Esophagus squamous epithelium (tissue), 5 donors: Measurements from ENCODE around the gene NLRC5. TPM values are rescaled to one million over a fixed set of nuclear protein-coding genes. Genes with fewer than 3 reads are reported as not detected.

Source experiments
- DNase-seq: peaks from one replicate; lab custom pipeline; 2025; lab: John Stamatoyannopoulos, UW
- H3K27ac ChIP-seq, 4 donors: fragments of 200-600 bp; sonication (generic); one replicate each; pipeline ENCODE4 v1.5.1; 2016 to 2019; ENCODE audit warnings: mild to moderate bottlenecking in 1 of 4
- H3K27me3 ChIP-seq, 4 donors: fragments of 200-600 bp; sonication (generic); 1 replicate in 3 of 4; 2 replicates in 1 of 4; pipeline versions ENCODE4 v1.5.1 to v1.6.0; 2017 to 2021; ENCODE audit warnings: antibody characterized with exemption in 1 of 4
- H3K36me3 ChIP-seq, 3 donors: fragments of 200-600 bp; sonication (generic); one replicate each; pipeline ENCODE4 v1.5.1; 2016 to 2019
- H3K4me1 ChIP-seq, 3 donors: fragments of 200-600 bp; sonication (generic); one replicate each; pipeline ENCODE4 v1.5.1; 2017 to 2019
- H3K4me3 ChIP-seq, 4 donors: fragments of 200-600 bp; sonication (generic); 1 replicate in 3 of 4; 2 replicates in 1 of 4; pipeline ENCODE4 v1.5.1; 2016 to 2019; ENCODE audit warnings: mild to moderate bottlenecking in 2 of 4, moderate library complexity in 1 of 4
- H3K9me3 ChIP-seq, 3 donors: fragments of 200-600 bp; sonication (generic); one replicate each; pipeline ENCODE4 v1.5.1; 2016 to 2019
- POLR2A ChIP-seq, 4 donors: fragments of 450-650 bp; IDR thresholded peaks; one replicate each; pipeline ENCODE4 v1.6.1; 2017; ENCODE audit warnings: antibody characterized with exemption in 4 of 4, mild to moderate bottlenecking in 4 of 4, moderate library complexity in 3 of 4
- WGBS, 2 donors: methylation state at CpG; one replicate each; pipeline ENCODE4 v1.1.5; 2018; 5-methylcytosine and 5-hydroxymethylcytosine counted together
- intact Hi-C: fragments of 100-400 bp; cut with DNase I; formaldehyde crosslinking; loops from one replicate; pipeline ENCODE4 v1.15.0; 2022
- total RNA-seq, 4 donors: library from RNA; depleted of rRNA; stranded (reverse); fragments of >200 nt; gene quantifications; one replicate each; pipeline ENCODE4 v1.1.0, GENCODE V29; 2016
- TF ChIP-seq, protein P1 (sequence below), 6 experiments: fragments of 450-650 bp in 4 of 6; fragments of 200-600 bp in 2 of 6; sonication (generic) in 2 of 6; IDR thresholded peaks; one replicate each; pipeline ENCODE4 v1.5.1; 2016 to 2019; ENCODE audit warnings: antibody characterized with exemption in 6 of 6, mild to moderate bottlenecking in 4 of 6, moderate library complexity in 4 of 6
- donor health status: DM: yes; HTN: yes; CAD: no.

NLRC5 gene
- total RNA-seq, 4 donors from 2014 or later, result 7.7 to 25.2 (median 14.1) TPM

DNA sequence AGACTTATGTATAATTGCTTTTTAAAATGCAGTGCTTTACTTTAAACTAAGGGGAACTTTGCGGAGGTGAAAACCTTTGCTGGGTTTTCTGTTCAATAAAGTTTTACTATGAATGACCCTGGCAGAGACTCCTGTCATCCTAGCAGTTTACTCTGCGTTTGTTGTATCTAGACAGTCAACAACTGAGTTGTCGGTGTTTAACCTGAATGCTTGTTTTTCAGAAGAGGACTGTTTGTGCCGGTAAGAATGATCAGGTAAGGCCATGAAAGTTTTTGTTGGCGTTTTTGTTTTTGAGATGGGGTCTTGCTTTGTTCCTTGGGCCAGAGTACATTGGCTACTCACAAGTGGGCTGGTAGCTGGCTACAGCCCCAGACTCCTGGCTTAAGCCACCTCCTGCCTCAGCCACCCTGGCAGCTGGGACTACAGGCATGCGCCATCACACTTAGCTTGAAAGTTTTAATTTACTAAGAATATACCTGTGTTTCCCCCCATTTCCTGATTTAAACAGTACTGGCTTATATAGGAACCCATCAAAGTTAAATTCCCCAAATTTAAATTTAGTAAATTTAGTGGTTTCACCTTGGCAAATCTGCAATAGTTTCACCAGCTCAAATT is 45.5 kb upstream of the NLRC5 start:
- H3K9me3 ChIP-seq, result no peaks in the 10 kb centered on the region
- DNase-seq, result no peak
- no peaks in the 10 kb centered on the region for H3K27me3 ChIP-seq
- peaks cover 39 to 76% (median 42%) of the 10 kb centered on the region in 3 donors for H3K36me3 ChIP-seq
- H3K4me1 ChIP-seq, result peaks cover 0 to 28% (median 0%) of the 10 kb centered on the region in 3 donors
- no peak overlapping the region for H3K27ac ChIP-seq
- 74% methylated on average over 6 of the region's 6 CpGs for WGBS, 2 donors
- no peak overlapping the region for H3K4me3 ChIP-seq
- TF ChIP-seq, protein P1, sequence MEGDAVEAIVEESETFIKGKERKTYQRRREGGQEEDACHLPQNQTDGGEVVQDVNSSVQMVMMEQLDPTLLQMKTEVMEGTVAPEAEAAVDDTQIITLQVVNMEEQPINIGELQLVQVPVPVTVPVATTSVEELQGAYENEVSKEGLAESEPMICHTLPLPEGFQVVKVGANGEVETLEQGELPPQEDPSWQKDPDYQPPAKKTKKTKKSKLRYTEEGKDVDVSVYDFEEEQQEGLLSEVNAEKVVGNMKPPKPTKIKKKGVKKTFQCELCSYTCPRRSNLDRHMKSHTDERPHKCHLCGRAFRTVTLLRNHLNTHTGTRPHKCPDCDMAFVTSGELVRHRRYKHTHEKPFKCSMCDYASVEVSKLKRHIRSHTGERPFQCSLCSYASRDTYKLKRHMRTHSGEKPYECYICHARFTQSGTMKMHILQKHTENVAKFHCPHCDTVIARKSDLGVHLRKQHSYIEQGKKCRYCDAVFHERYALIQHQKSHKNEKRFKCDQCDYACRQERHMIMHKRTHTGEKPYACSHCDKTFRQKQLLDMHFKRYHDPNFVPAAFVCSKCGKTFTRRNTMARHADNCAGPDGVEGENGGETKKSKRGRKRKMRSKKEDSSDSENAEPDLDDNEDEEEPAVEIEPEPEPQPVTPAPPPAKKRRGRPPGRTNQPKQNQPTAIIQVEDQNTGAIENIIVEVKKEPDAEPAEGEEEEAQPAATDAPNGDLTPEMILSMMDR (IDR thresholded peaks at IDR 0.05), result no peak
- no peak for TF ChIP-seq POLR2A (IDR thresholded peaks at IDR 0.05)
- intact Hi-C loops, result no loop called here

DNA sequence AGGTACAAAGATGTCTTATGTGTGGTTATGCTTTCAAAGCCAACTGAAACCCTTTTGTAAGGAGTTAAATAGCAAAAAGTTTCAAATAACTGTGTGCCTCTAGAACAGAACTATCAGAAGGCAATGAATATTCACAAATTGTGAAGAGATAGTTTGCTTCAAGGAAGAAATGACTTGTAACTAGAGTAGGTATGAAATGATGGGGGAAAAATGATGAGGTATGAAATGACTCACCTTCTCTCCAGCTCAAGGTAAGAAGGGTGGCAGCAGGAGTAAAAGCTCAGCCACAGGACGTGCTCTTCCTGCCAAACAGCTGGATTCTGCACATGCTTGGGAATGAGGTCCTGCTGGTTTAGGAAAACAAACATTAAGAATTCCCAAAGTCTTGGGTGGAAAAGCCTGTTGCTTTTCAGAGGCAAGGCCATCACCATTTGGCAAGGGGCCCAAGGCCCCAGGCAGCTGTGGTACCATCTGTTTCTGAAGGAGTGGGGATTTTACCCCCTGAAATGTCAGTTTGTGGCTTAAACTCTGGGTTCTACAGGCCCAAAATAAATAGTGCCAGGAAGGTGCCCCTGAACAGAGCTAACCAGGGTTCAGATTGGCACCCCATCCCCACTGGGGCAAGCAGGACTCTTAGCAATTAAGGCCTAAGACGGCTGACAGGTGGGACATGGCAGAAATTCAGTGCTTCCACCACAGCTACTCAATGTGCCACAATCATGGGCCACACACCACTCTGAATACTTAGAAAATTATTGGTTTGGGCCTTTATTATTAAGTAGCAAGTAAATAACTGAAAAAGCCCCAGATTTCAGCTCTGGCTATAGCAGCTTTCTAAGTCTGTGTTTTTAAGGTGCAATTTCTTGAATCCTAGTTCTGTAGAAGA is 44.2 kb upstream of the NLRC5 start:
- intact Hi-C loops, result no loop called here
- H3K27ac ChIP-seq, result peak overlapping the region in 1 of 4 donors; percentile 17
- H3K9me3 ChIP-seq, result no peaks in the 10 kb centered on the region
- peaks cover 29 to 63% (median 31%) of the 10 kb centered on the region in 3 donors for H3K36me3 ChIP-seq
- peaks cover 0 to 17% (median 0%) of the 10 kb centered on the region in 3 donors for H3K4me1 ChIP-seq
- WGBS, 2 donors, result 20 to 72% methylated on average over 1 to 2 of the region's 2 CpGs
- DNase-seq, result no peak
- H3K27me3 ChIP-seq, result peaks cover 0 to 5% (median 0%) of the 10 kb centered on the region in 4 donors
- TF ChIP-seq, protein P1 (IDR thresholded peaks at IDR 0.05), result no peak
- no peak for TF ChIP-seq POLR2A (IDR thresholded peaks at IDR 0.05)
- H3K4me3 ChIP-seq, result no peak overlapping the region

DNA sequence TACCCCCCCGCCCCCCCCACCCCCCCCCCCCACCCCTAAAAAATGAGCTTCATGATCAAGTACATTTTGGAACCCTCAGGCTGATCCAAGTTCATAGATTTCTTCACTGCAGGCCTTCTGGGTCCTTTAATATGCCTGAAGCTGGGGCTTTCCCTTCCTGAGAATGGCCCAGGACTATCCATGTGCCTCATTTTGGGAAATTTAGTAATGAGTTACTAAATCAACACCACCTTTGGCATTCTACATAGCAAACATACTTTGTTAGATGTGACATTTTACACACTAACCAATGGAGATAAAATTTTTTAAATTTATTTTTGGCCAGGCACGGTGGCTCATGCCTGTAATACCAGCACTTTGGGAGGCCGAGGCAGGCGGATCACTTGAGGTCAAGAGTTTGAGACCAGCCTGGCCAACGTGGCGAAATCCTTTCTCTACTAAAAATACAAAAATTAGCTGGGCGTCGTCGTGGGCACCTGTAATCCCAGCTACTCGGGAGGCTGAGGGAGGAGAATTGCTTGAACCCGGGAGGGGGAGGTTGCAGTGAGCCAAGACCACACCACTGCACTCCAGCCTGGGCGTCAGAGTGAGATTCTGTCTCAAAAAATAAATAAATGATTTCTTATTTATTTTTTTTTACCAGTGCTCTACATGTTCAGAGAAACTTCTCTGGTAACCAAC is 43.4 kb upstream of the NLRC5 start:
- peaks cover 22 to 55% (median 29%) of the 10 kb centered on the region in 3 donors for H3K36me3 ChIP-seq
- no peak overlapping the region for H3K27ac ChIP-seq
- WGBS, 2 donors, result 76 to 78% methylated on average over 11 to 12 of the region's 12 CpGs
- H3K4me3 ChIP-seq, result no peak overlapping the region
- H3K9me3 ChIP-seq, result no peaks in the 10 kb centered on the region
- peaks cover 0 to 13% (median 0%) of the 10 kb centered on the region in 4 donors for H3K27me3 ChIP-seq
- no peak for DNase-seq
- no peak for TF ChIP-seq POLR2A (IDR thresholded peaks at IDR 0.05)
- TF ChIP-seq, protein P1 (IDR thresholded peaks at IDR 0.05), result no peak
- H3K4me1 ChIP-seq, result peaks cover 0 to 17% (median 0%) of the 10 kb centered on the region in 3 donors
- intact Hi-C loops, result no loop called here

DNA sequence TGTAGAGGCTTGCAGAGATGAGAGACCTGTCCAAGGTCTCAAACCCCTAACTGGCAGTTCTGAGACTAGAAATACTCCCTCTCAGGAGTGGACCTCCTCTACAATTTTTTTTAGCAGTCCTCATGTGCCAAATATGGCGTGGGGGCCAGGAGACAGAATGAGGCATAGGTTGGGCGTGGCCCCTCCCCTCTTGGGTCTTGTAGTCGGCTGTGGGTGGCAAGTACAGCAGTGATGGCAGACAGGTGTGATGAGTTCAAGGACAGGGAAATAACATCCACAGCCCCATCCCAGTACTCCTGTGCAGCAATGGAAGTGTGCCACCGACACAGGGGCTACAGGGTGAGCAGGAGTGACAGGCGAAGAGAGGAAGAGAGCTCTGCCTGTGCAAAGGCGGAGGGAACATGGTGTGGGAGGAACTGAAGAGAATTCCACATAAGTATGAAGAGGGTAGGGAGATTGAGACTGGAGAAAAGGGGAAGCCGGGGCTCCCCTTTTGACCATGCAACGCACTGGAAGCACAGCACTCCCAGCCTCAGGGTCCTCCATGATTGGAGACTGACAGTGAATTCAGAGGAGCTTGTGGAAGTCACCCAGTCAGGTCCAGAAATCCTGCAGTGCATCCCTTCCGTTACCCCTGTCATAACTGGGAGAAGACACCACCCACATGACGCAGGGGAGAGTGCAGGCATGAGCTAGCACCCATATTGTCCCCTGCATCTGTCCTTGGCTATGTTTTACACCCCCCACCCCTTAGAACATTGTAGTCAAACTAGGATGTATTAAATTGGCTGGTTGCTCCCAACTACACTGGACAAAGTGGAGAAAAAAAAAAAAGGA is 42.4 kb upstream of the NLRC5 start:
- Histone ChIP-seq H3K9me3 (no peaks in the 10 kb centered on the region), H3K27me3 (peaks cover 0 to 23% (median 0%) of the 10 kb centered on the region in 4 donors), H3K36me3 (peaks cover 15 to 45% (median 22%) of the 10 kb centered on the region in 3 donors), H3K27ac (no peak overlapping the region), H3K4me1 (peaks cover 0 to 17% (median 0%) of the 10 kb centered on the region in 3 donors), H3K4me3 (no peak overlapping the region)
- 82 to 94% methylated on average over 7 of the region's 10 CpGs for WGBS, 2 donors
- intact Hi-C loops, result no loop called here
- no peak for DNase-seq
- no peak for TF ChIP-seq POLR2A (IDR thresholded peaks at IDR 0.05)

DNA sequence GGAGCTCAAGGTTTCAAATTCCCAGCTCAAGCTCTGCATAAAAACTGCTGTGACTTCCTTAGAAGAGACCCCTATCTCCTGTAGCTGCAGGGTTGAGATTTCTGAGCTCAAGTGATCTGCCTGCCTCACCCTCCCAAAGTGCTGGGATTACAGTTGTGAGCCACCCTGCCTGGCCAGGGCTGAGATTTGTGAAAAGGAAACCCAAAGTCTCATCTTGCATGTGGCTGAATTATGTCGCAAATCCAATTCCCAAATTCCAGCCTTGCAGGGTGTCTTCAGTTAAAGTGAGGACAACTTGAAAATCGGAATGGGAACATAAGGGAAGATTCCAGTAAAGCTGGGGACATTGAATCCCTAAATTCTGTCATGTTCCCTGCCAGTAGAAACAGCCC is 41.8 kb upstream of the NLRC5 start:
- no peak for DNase-seq
- Histone ChIP-seq H3K27ac (no peak overlapping the region), H3K4me3 (no peak overlapping the region), H3K27me3 (peaks cover 0 to 29% (median 0%) of the 10 kb centered on the region in 4 donors), H3K4me1 (peaks cover 0 to 17% (median 0%) of the 10 kb centered on the region in 3 donors), H3K9me3 (no peaks in the 10 kb centered on the region), H3K36me3 (peaks cover 12 to 39% (median 16%) of the 10 kb centered on the region in 3 donors)
- intact Hi-C loops, result no loop called here
- TF ChIP-seq, protein P1 (IDR thresholded peaks at IDR 0.05), result no peak
- no peak for TF ChIP-seq POLR2A (IDR thresholded peaks at IDR 0.05)
- WGBS, 2 donors, result 84 to 89% methylated on average over 1 to 2 of the region's 2 CpGs
